Prostate gland (tissue), 2 donors: ENCODE results near the gene TMOD4.

Experiments used
- POLR2A ChIP-seq: fragments of 450-650 bp; IDR thresholded peaks from one replicate; pipeline ENCODE4 v1.6.1; 2016; ENCODE audit warnings: antibody characterized with exemption, mild to moderate bottlenecking
- POLR2AphosphoS5 ChIP-seq: sonication (generic); formaldehyde crosslinking; IDR thresholded peaks from one replicate; pipeline ENCODE4 v1.6.1; 2017; ENCODE audit warnings: antibody characterized with exemption
- TF ChIP-seq, protein P1 (sequence below), 4 experiments: fragments of 200-600 bp in 2 of 4; fragments of 450-650 bp in 2 of 4; sonication (generic) in 2 of 4; IDR thresholded peaks; 1 replicate in 3 of 4; 2 replicates in 1 of 4; pipeline ENCODE4 v1.5.1; 2016 to 2019; ENCODE audit warnings: antibody characterized with exemption in 4 of 4, mild to moderate bottlenecking in 2 of 4, moderate library complexity in 2 of 4

DNA sequence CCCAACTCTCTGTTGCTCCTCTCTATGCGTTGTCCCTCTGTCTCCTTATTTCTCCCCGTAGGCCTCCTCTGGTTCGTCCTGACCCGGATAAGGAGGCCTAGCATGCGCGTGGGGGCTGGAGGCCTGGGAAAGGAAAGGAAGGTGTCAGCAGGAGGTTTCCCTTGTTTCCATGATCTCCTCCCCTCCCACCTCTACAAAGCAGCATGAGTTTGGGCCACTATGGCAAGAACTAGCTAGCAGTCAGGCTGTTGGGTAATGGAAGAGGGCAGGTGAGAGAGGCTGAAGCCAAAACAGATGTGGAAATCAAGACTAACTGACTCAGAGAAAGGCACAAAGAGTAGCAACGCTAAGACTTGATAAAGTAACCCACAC, 28.7 kb downstream of the TMOD4 start:
- TF ChIP-seq, protein P1, sequence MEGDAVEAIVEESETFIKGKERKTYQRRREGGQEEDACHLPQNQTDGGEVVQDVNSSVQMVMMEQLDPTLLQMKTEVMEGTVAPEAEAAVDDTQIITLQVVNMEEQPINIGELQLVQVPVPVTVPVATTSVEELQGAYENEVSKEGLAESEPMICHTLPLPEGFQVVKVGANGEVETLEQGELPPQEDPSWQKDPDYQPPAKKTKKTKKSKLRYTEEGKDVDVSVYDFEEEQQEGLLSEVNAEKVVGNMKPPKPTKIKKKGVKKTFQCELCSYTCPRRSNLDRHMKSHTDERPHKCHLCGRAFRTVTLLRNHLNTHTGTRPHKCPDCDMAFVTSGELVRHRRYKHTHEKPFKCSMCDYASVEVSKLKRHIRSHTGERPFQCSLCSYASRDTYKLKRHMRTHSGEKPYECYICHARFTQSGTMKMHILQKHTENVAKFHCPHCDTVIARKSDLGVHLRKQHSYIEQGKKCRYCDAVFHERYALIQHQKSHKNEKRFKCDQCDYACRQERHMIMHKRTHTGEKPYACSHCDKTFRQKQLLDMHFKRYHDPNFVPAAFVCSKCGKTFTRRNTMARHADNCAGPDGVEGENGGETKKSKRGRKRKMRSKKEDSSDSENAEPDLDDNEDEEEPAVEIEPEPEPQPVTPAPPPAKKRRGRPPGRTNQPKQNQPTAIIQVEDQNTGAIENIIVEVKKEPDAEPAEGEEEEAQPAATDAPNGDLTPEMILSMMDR (IDR thresholded peaks at IDR 0.05) = no peak
- TF ChIP-seq POLR2A (no peak), POLR2AphosphoS5 (no peak)
